DND-41 (cell line): Measurements from ENCODE around the gene BRI3BP.

Experiments
- ATAC-seq: fragments of 200-7000 bp; cut with Tn5 transposase; 3 replicates; pipeline ENCODE4 v1.9.1; 2021; ENCODE audit warnings: low read depth; ENCODE audit not compliant: insufficient read depth
- DNase-seq: peaks from one replicate; pipeline ENCODE4 v3.0.0-alpha.2; 2020
- H2AFZ ChIP-seq: 2 replicates; pipeline ENCODE4 v1.6.0; 2012; ENCODE audit warnings: low read depth, low read length
- H3K27ac ChIP-seq: 2 replicates; pipeline ENCODE4 v1.5.1; 2012; ENCODE audit warnings: low read length, inconsistent platforms
- H3K27me3 ChIP-seq: fragments of 200-600 bp; sonication (generic); 2 replicates; pipeline ENCODE4 v1.6.0; 2012; ENCODE audit warnings: low read length, mild to moderate bottlenecking, inconsistent platforms; ENCODE audit not compliant: insufficient read depth, poor library complexity
- H3K36me3 ChIP-seq: 2 replicates; pipeline ENCODE4 v1.5.1; 2012; ENCODE audit warnings: low read length, inconsistent platforms; ENCODE audit not compliant: insufficient read depth
- H3K4me1 ChIP-seq: 2 replicates; pipeline ENCODE4 v1.5.1; 2012; ENCODE audit warnings: mild to moderate bottlenecking, low read length; ENCODE audit not compliant: insufficient read depth
- H3K4me2 ChIP-seq: 2 replicates; pipeline ENCODE4 v1.6.0; 2012; ENCODE audit warnings: mild to moderate bottlenecking, moderate library complexity, low read length, inconsistent platforms; ENCODE audit not compliant: insufficient read depth
- H3K4me3 ChIP-seq, 2 experiments: fragments of 200-600 bp in 1 of 2; shearing (Covaris generic) in 1 of 2; 2 replicates each; pipeline ENCODE4 v1.5.1; 2012 to 2016; ENCODE audit warnings: inconsistent platforms in 2 of 2, low read length in 2 of 2, mild to moderate bottlenecking in 2 of 2, low read depth in 1 of 2, moderate library complexity in 1 of 2
- H3K79me2 ChIP-seq: 2 replicates; pipeline ENCODE4 v1.6.0; 2012; ENCODE audit warnings: low read length, inconsistent platforms; ENCODE audit not compliant: insufficient read depth
- H3K9ac ChIP-seq: 2 replicates; pipeline ENCODE4 v1.6.0; 2012; ENCODE audit warnings: low read depth, mild to moderate bottlenecking, inconsistent platforms, low read length, moderate library complexity
- H3K9me3 ChIP-seq: 2 replicates; pipeline ENCODE4 v1.5.1; 2012; ENCODE audit warnings: low read length, moderate library complexity, mild to moderate bottlenecking, inconsistent platforms; ENCODE audit not compliant: insufficient read depth, severe bottlenecking
- H4K20me1 ChIP-seq: 2 replicates; pipeline ENCODE4 v1.6.0; 2012; ENCODE audit warnings: low read length; ENCODE audit not compliant: insufficient read depth
- EZH2 ChIP-seq: IDR thresholded peaks from 3 replicates; pipeline ENCODE4 v1.6.1; 2012; ENCODE audit warnings: borderline replicate concordance, low read depth, mild to moderate bottlenecking, moderate library complexity, low read length, inconsistent platforms; ENCODE audit not compliant: severe bottlenecking
- TF ChIP-seq, protein P1 (sequence below): IDR thresholded peaks from 2 replicates; pipeline ENCODE4 v1.5.1; 2012; ENCODE audit warnings: borderline replicate concordance, low read length, moderate library complexity, mild to moderate bottlenecking; ENCODE audit not compliant: poor library complexity, severe bottlenecking; ENCODE audit errors: extremely low read depth

The BRI3BP gene

DNA sequence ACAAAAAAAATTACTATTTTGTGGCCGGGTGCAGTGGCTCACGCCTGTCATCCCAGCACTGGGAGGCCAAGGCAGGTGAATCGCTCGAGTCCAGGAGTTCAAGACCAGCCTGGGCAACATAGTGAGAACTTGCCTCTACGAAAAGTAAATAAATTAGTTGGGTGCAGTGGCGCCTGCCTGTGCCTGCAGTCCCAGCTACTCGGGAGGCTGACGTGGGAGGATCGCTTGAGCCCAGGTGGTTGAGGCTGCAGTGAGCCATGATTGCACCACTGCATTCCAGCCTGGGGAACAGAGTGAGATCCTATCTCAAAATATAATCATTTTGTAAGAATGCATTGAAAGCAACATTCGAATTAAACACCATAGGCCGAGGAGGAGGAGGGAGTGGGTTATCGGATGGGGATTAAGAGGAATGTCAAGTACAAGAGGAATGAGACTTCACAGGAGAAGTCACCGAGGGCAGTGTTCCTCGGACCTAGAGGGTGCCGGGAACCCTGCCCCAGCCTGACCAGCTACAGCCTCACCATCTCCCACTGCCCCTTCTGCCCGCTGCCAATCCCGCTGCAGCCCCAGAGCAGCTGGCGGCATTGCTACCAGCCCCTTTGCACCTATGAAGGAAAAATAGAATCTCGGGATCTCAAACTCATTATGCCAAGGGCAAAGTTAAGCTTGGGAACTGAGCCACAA is 39.2 kb downstream of the BRI3BP start:
- peaks cover 35% of the 10 kb centered on the region for H3K36me3 ChIP-seq
- H3K27me3 ChIP-seq: no peaks in the 10 kb centered on the region
- H3K9me3 ChIP-seq: no peaks in the 10 kb centered on the region
- no peak overlapping the region for H3K27ac ChIP-seq
- no peaks in the 10 kb centered on the region for H3K79me2 ChIP-seq
- ATAC-seq (no peak), DNase-seq (no peak)
- H4K20me1 ChIP-seq: peaks cover 6% of the 10 kb centered on the region; the same call in 1 of the 2 replicates
- no peak for TF ChIP-seq EZH2
- H3K9ac ChIP-seq: no peak overlapping the region
- H2AFZ ChIP-seq: no peak overlapping the region
- H3K4me3 ChIP-seq: no peak overlapping the region
- no peak overlapping the region for H3K4me2 ChIP-seq
- no peaks in the 10 kb centered on the region for H3K4me1 ChIP-seq

DNA sequence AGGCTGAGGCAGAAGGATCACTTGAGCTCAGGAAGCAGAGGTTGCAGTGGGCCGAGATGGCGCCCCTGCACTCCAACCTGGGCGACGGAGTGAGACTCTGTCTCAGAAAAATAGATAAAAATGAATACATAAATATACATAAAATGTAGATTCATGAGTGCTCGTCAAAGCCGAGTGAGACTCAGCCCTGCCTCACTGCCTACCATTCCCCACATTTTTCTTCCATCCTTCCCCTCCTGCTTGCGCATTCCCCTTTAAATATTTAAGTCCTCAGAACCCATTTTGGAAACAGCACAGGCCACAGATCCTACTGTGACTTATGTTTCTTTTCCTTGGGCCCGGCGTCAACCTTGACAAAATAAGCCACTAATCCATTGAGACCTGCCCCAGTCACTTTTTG is 39.8 kb downstream of the BRI3BP start:
- no peak overlapping the region for H2AFZ ChIP-seq
- H3K27ac ChIP-seq: no peak overlapping the region
- TF ChIP-seq EZH2: no peak
- TF ChIP-seq, protein P1, sequence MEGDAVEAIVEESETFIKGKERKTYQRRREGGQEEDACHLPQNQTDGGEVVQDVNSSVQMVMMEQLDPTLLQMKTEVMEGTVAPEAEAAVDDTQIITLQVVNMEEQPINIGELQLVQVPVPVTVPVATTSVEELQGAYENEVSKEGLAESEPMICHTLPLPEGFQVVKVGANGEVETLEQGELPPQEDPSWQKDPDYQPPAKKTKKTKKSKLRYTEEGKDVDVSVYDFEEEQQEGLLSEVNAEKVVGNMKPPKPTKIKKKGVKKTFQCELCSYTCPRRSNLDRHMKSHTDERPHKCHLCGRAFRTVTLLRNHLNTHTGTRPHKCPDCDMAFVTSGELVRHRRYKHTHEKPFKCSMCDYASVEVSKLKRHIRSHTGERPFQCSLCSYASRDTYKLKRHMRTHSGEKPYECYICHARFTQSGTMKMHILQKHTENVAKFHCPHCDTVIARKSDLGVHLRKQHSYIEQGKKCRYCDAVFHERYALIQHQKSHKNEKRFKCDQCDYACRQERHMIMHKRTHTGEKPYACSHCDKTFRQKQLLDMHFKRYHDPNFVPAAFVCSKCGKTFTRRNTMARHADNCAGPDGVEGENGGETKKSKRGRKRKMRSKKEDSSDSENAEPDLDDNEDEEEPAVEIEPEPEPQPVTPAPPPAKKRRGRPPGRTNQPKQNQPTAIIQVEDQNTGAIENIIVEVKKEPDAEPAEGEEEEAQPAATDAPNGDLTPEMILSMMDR: no peak

DNA sequence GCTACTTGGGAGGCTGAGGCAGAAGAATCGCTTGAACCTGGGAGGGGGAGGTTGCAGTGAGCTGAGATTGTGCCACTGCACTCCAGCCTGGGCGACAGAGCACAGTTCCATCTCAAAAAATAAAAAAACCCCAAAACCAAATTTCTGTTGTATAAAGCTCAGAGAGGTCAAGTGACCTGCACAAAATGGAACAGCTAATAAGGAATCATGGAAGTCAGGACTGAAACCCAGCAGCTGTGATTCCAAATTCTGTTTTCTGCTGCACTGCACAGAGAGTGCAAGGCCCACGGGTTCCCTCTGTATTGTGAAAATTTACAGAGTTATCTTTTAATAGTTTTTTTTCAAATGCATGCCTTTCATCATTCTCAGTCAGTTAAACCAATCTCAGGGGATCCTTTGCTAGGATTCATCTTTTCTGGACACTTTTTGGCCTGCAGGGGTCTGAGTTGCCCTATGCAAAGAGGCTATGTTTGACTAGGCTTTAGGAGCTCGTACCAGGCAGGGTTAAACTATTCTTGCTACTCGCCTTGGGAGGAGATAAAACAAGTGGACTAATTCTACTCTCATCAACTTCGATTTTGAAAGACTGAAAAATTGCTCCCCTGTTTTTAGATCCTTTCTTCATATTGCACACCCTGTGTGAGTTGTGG is 45.7 kb downstream of the BRI3BP start:
- ATAC-seq (no peak; the same call in 2 of the 3 replicates), DNase-seq (no peak)
- H3K36me3 ChIP-seq: no peaks in the 10 kb centered on the region
- no peaks in the 10 kb centered on the region for H3K79me2 ChIP-seq
- H3K27ac ChIP-seq: no peak overlapping the region
- H4K20me1 ChIP-seq: no peaks in the 10 kb centered on the region
- no peaks in the 10 kb centered on the region for H3K27me3 ChIP-seq
- H3K4me3 ChIP-seq: no peak overlapping the region
- H3K4me1 ChIP-seq: no peaks in the 10 kb centered on the region
- H3K4me2 ChIP-seq: no peak overlapping the region
- no peak overlapping the region for H3K9ac ChIP-seq
- H2AFZ ChIP-seq: no peak overlapping the region
- TF ChIP-seq, protein P1: no peak
- TF ChIP-seq EZH2: no peak
- H3K9me3 ChIP-seq: no peaks in the 10 kb centered on the region

More for the DNA sequence above, 39.8 kb downstream of the BRI3BP start:
- H3K79me2 ChIP-seq: no peaks in the 10 kb centered on the region
- ATAC-seq (no peak), DNase-seq (no peak)
- H3K9ac ChIP-seq: no peak overlapping the region
- H3K4me2 ChIP-seq: no peak overlapping the region
- H3K4me3 ChIP-seq: no peak overlapping the region
- no peaks in the 10 kb centered on the region for H3K9me3 ChIP-seq
- H3K4me1 ChIP-seq: no peaks in the 10 kb centered on the region
- peaks cover 31% of the 10 kb centered on the region for H3K36me3 ChIP-seq
- H4K20me1 ChIP-seq: peaks cover 6% of the 10 kb centered on the region; the same call in 1 of the 2 replicates
- no peaks in the 10 kb centered on the region for H3K27me3 ChIP-seq

DNA sequence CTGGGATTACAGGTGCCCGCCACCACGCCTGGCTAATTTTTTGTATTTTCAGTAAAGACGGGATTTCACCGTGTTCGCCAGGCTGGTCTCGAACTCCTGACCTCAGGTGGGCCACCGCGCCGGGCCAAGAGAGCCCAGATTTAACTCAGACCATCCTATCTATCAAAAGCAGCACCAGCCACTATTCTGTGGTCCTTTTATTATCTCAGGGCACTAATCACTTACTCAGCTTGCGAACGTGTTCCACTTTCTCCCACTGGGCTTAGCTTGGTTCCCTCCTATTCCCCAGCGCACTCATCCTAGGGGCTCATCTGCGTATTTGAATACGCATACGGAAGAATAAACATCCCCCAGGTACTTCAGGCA is 55.6 kb downstream of the BRI3BP start:
- no peak for ATAC-seq
- H2AFZ ChIP-seq: no peak overlapping the region

More for the DNA sequence above, 55.6 kb downstream of the BRI3BP start:
- H3K9ac ChIP-seq: no peak overlapping the region
- H3K36me3 ChIP-seq: no peaks in the 10 kb centered on the region
- H3K4me1 ChIP-seq: no peaks in the 10 kb centered on the region
- H3K4me2 ChIP-seq: no peak overlapping the region
- TF ChIP-seq, protein P1: no peak
- no peak for TF ChIP-seq EZH2
- H3K27ac ChIP-seq: no peak overlapping the region
- H3K79me2 ChIP-seq: no peaks in the 10 kb centered on the region
- H4K20me1 ChIP-seq: no peaks in the 10 kb centered on the region
- H3K4me3 ChIP-seq: no peak overlapping the region
- no peak for DNase-seq
- H3K27me3 ChIP-seq: no peaks in the 10 kb centered on the region
- no peaks in the 10 kb centered on the region for H3K9me3 ChIP-seq
